ENCODE data around the gene SUN3.
"Not testable (repeated sequence)": the region's sequence is repeated elsewhere in the genome, so short reads cannot be mapped to it uniquely, and the experiment has no call there.

GRCh38 chr7:47942651-47943050 is 86.3 kb downstream of the SUN3 start:
- TF ChIP-seq CTCF, POLR2A (IDR thresholded peaks at IDR 0.05): not testable (repeated sequence)

All from adrenal gland (tissue), 5 donors.